Measurements from ENCODE around the gene MDFIC. TPM values are rescaled to one million over a fixed set of nuclear protein-coding genes. Genes with fewer than 3 reads are reported as not detected.

Gene MDFIC
- polyA plus RNA-seq, 1 experiment, result 30.5 TPM

GRCh38 chr7:114903131-114903530 is 18.8 kb upstream of the MDFIC start:
- H3K27me3 ChIP-seq (ENCODE audit: control insufficient read depth, insufficient read depth, low read length), result no peaks in the 10 kb centered on the region
- no peak for TF ChIP-seq CTCF (IDR thresholded peaks at IDR 0.05; ENCODE audit: insufficient read depth, low read depth, low read length)
- DNase-seq (ENCODE audit: low read depth), result no peak
- no peaks in the 10 kb centered on the region for H3K36me3 ChIP-seq (ENCODE audit: control insufficient read depth, insufficient read depth, low read length)
- POLR2A ChIA-PET, result no interaction called here
- no peak overlapping the region for H3K4me3 ChIP-seq (ENCODE audit: low read depth, low read length)
- CTCF ChIA-PET, result no interaction called here

GRCh38 chr7:114910787-114911186 is 11.1 kb upstream of the MDFIC start:
- Histone ChIP-seq H3K36me3 (ENCODE audit: control insufficient read depth, insufficient read depth, low read length) (no peaks in the 10 kb centered on the region), H3K27me3 (ENCODE audit: control insufficient read depth, insufficient read depth, low read length) (no peaks in the 10 kb centered on the region), H3K4me3 (ENCODE audit: low read depth, low read length) (no peak overlapping the region)
- no peak for DNase-seq (ENCODE audit: low read depth)
- POLR2A ChIA-PET, result no interaction called here
- no peak for TF ChIP-seq CTCF (IDR thresholded peaks at IDR 0.05; ENCODE audit: insufficient read depth, low read depth, low read length)
- CTCF ChIA-PET, result interaction anchor here (1.5 kb wide), 1 partner anchor 10 kb away, joined by 5 read pairs; no protein-coding TSS in a partner anchor

GRCh38 chr7:114911411-114911810 is 10.5 kb upstream of the MDFIC start:
- Histone ChIP-seq H3K4me3 (ENCODE audit: low read depth, low read length) (no peak overlapping the region), H3K36me3 (ENCODE audit: control insufficient read depth, insufficient read depth, low read length) (no peaks in the 10 kb centered on the region), H3K27me3 (ENCODE audit: control insufficient read depth, insufficient read depth, low read length) (no peaks in the 10 kb centered on the region)
- ChIA-PET POLR2A (no interaction called here), CTCF (interaction anchor here (1.5 kb wide), 1 partner anchor 9 kb away, joined by 5 read pairs; no protein-coding TSS in a partner anchor)
- no peak for TF ChIP-seq CTCF (IDR thresholded peaks at IDR 0.05; ENCODE audit: insufficient read depth, low read depth, low read length)
- no peak for DNase-seq (ENCODE audit: low read depth)

GRCh38 chr7:114916261-114916892 is 5.5 kb upstream of the MDFIC start:
- Histone ChIP-seq H3K4me3 (ENCODE audit: low read depth, low read length) (no peak overlapping the region), H3K27me3 (ENCODE audit: control insufficient read depth, insufficient read depth, low read length) (no peaks in the 10 kb centered on the region), H3K36me3 (ENCODE audit: control insufficient read depth, insufficient read depth, low read length) (no peaks in the 10 kb centered on the region)
- DNase-seq (ENCODE audit: low read depth), result no peak
- ChIA-PET POLR2A (no interaction called here), CTCF (no interaction called here)
- TF ChIP-seq CTCF (IDR thresholded peaks at IDR 0.05; ENCODE audit: insufficient read depth, low read depth, low read length), result no peak

GRCh38 chr7:114917211-114917839 is 4.6 kb upstream of the MDFIC start:
- CTCF ChIA-PET, result no interaction called here
- POLR2A ChIA-PET, result no interaction called here

More at GRCh38 chr7:114917211-114917839, 4.6 kb upstream of the MDFIC start:
- Histone ChIP-seq H3K36me3 (ENCODE audit: control insufficient read depth, insufficient read depth, low read length) (no peaks in the 10 kb centered on the region), H3K27me3 (ENCODE audit: control insufficient read depth, insufficient read depth, low read length) (no peaks in the 10 kb centered on the region), H3K4me3 (ENCODE audit: low read depth, low read length) (no peak overlapping the region)
- no peak for DNase-seq (ENCODE audit: low read depth)
- TF ChIP-seq CTCF (IDR thresholded peaks at IDR 0.05; ENCODE audit: insufficient read depth, low read depth, low read length), result no peak
